HG03045 (cell line): Measurements from ENCODE around the gene TSSC4.
"Not testable (repeated sequence)": the region's sequence is repeated elsewhere in the genome, so short reads cannot be mapped to it uniquely, and the experiment has no call there.

ENCODE experiments used
- ATAC-seq: cut with Tn5 transposase; IDR thresholded peaks from one replicate; pipeline ENCODE4 v1.9.1; 2021; ENCODE audit warnings: mild to moderate bottlenecking, moderate library complexity; ENCODE audit not compliant: unreplicated experiment

TSSC4 gene

DNA sequence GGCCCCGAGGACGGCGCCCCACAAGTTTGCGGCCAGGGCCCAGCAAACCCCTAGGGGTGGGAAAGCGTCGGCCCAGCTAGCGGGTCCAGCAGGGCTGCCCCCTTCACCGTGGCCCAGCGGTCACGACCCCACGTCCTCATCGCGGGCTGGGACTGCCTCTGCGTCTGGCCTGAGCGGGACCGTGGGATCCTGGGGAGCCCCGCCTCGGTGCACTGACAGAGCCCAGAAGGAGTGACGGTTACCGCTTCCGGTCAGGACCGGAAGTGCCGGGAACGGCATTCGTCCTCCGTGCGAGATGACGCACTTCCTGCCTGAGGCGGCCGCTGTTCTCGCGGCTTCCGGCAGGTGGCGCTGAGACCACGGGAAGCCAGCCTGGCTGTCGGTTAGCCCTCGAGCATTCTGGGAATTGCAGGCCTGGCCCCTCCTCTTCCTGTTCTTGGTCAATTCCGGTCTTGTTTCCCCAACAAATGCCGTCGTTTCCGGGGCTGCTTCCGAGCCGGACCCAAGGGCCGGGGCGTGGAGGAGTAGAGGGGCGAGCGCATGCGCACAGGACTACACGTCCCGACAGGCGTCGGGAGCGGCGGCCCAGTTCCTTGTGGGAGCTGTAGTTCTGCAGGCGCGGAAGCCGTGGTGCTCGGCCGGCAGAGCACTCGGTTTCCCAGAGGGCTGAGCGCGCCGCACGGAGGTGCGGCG, at the start of gene TSSC4:
TSS of gene TSSC4 (plus strand) at position 682 of the 693 bp plus-strand sequence. CDS start 1,884 bp downstream, outside the sequence.
- peak; percentile 76 for ATAC-seq

DNA sequence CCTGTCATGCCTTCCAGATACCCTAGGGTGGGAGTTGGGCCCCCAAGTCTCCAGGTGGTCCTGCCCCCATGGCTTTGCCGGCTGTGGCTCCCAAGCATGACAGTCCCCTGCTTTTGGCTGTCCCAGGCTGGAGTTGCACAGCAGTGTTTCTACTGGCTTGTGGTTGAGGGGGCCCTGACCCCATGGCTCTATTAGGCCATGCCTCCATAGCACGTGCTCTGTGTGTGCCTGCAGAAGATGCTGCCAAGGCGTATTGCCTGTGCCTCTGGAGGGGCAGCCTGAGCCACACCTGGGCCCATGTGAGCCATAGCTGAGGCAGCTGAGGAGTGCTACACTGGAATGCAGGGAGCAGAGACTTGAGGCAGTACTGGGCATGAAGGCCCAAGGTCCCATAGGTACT, 48.8 kb upstream of the TSSC4 start:
- ATAC-seq, result no peak

DNA sequence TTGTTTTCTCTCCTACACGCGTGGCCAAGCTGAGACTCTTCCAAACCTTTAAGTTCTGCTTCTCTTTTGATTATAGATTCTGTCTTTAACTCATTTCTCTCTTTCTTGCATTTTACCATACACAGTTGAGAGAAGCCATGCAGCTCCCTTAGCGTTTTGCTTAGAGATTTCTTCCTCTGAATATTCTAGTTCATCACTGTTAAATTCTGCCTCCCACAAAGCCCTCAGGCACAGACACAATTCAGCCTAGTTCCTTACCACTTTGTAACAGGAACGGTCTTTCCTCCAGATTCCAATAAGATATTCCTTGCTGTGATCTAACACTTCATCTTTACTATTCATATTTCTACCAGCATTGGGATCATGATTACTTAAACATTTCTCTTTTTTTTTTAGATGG, 48.1 kb upstream of the TSSC4 start:
- no peak for ATAC-seq

DNA sequence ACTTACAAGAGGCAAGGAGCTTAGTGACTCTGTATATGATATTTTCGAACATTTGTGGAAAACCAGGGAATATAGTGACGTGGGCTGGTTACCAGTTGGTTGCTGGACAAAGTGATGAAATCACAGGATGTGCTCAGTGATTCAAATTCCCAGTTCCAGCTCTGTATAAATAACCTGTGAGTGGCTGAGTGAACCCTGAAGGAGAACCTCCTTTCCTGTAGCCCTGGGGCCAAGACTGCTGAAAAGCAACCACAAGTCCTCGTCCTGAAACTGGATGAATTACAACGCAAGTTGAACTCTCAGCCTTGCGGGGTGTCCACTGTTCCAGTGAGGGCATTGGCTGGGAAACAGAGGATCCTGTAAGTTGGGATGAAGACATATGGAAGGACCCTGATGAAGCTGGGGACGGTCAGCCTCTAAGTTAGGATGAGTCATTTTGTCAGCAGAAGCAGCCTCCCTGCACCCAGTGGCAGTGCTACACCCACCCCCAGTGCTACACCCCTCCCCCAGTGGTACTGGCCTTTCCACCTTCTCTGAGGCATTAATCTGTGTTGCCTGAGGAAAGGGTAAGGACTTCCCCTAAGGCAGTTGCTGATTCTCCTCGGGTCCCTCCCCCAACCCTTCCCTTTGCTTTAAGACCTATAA, 45.4 kb upstream of the TSSC4 start:
- no peak for ATAC-seq

DNA sequence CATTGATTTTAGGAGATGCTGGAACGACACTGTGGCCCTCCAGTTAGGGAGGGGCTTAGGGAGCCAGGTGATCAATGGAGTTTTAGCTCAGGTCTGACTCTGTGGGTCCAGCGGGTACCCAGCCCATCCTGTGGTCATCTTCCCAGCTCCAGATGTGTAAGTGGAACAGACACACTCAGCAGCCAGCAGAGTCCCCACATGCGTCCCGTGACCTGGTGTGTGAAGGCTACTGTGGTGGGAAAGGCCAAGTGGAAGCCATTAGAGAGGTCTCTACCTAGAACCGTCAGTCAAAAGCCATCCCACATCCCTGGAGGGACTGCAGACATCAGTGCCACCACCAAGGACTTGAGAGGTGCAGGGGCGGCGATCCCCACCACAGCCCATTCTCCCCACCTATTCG, 43.3 kb upstream of the TSSC4 start:
- no peak for ATAC-seq

DNA sequence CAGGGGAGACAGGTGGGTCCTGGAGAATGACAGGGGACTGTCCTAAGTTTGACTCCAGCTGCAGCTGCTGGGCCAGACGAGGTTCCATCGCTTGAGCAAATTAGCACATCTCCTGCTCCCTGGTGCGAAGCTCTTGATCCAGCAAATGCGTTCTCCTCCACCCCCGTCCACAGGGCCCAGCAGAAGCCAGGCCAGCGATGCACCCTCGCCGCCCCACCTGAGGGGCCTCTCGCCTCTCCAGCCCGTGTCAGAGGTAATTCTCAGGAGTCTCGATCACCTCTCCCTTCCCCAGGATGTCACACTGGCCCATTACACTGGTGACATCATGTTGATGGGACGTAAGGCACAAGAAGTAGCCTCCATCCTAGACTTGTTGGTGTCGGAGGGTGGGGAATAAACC, 42.9 kb upstream of the TSSC4 start:
- ATAC-seq, result not testable (repeated sequence)

DNA sequence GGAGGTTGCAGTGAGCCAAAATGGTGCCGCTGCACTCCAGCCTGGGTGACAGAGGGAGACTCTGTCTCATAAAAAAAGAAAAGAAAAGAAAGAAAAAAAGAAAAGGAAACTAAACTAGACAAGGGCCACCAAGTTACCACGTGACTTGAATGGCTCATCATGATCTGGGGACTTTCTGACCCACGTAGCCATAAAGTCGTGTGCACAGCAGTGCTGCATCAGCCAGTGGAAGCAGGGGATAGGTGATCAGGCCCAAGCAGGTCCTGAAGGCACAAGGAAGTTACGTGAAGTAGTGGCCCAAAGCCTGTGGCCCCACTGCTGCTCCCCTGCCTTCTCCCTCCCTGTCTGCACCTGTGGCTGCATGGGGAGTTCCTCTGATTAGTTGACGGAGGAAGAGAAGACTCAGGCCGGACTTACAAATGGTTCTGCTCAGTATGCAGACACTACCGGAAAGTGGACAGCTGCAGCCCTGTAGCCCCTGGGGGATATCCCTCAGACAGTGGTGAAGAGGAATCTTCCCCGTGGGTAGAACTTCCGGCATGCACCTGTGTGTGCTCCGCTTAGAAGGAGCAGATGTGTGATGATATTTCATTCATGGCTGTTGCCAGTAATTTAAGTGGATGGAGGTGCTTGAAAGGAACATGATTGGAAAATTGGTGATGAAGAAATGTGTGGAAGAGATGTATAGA, 41.7 kb upstream of the TSSC4 start:
- ATAC-seq, result no peak

DNA sequence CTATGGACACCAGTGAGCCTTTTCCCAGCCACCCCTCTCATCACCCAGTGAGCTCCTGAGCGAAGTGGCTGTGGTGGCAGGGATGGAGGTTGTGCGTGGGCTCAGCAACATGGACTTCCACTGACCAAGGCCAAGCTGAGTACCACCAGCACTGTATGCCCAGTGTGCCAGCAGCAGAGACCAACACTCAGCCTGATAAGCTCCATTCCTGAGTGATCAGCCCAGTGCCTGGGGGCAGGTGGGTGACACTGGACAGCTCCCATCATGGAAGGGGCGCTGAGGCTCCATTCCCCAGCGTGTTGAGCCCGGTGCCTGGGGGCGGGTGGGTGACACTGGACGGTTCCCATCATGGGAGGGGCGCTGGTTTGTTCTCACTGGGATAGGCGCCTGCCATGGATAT, 41.0 kb upstream of the TSSC4 start:
- no peak for ATAC-seq

DNA sequence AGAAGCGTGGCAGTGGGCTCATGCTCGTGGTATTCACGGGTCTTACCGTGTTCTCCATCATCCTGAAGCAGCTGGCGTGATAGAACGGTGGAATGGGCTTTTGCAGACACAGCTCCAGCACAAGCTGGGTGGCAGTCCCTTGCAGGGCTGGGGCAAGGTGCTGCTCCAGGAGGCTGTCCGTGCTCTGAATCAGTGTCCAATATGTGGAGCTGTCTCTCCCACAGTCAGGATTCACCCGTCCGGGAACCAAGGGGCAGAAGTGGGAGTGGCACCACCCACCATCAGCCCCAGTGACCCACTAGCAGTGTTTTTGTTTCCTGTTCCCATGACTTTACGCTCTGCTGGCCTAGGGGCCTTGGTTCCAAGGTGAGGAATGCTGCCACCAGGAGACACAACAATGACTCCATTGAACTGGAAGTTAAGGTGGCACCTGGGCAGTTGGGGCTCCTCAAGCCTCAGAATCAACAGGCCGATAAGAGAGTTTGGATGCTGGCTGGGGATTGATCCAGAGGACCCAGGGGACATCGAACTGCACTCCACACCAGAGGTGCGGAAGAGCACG, 40.4 kb upstream of the TSSC4 start:
- no peak for ATAC-seq

DNA sequence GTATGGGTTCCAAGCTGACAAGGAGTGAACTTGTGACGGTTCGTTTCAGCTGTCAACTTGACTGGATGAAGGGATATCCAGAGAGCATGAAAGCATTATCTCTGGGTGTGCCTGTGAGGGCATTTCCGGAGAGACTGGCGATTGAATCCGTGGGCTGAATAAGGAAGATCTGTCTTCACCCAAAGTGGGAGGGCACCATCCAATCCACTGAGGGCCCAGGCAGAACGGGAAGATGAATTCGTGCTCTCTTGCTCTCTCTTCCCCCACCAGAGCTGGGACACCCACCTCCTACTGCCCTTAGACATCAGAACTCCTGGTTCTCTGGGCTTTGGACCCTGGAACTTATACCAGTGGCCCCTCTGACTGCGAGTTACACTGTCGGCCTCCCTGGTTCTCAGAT, 39.0 kb upstream of the TSSC4 start:
- ATAC-seq, result no peak

DNA sequence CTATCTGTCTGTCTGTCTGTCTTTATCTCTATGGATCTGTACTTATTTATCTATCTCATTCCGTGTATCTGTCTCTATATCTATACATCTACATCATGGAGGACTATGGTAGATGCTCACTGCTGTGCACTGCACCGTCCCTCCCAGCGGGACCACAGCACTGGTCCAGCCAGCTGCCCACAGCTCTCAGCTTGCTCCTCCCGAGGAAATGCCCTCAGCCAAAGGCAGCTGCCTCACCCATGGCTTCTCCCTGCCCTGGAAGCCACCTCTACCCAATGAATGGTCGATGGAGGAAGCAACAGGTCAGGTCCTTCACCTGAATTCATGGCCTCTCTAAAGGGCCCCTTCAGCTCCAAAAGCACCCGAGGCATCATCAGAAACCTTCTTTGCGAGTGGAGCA, 38.1 kb upstream of the TSSC4 start:
- ATAC-seq, result no peak

DNA sequence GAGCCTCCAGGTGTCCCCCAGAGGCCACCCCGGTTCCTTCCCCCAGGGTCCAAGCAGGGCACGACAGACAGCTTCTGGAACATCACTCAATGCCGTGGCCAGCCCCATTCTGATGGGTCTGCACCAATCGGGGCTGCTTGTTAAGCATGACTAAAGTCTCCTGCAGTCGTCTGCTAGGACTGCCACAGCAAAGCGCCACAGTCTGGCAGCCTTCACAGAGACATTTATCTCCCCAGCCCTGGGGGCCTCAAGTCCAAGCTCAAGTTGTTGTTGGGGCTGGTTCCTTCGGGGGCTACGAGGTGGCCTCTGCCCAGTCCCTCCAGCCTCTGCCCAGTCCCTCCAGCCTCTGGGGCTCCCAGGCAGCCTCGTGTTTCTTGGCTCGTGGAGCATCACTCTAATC, 37.4 kb upstream of the TSSC4 start:
- no peak for ATAC-seq

DNA sequence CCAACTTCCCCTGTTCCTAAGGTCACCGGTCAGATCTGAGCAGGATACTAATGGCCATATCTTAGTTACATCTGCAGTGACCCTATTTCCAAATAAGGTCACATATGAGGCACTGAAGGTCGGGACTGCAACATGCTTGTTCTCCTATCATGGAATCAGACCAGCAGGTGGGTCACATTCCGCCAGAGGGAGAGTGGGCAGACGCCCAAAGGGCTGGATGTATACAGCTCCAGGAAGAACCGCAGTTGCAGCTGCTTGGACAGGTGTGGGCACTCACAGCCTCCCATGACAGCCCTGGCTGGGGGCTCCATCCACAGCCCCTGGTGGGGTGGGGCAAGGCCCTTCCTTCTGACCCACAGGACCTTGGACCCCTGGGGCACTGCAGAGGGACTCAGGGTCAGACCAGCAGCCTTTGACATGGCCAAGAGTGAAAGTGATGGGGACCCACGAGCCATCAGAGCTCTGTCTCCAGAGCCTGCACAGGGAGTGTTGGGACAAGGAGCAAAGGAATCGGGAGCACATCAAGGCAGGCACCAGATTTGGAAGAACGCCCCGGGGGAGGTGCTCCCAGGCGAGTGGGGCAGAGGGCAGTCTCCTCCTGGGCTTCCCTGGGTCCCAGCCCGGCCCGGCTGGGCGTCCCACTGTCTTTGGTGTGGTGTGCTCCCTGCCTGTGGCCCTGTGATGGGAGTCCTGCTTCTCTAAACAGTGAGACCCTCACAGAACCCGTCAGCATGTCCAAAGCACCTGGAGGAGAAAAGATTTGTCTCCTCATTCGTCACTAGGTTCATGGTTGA, 36.8 kb upstream of the TSSC4 start:
- ATAC-seq, result no peak

DNA sequence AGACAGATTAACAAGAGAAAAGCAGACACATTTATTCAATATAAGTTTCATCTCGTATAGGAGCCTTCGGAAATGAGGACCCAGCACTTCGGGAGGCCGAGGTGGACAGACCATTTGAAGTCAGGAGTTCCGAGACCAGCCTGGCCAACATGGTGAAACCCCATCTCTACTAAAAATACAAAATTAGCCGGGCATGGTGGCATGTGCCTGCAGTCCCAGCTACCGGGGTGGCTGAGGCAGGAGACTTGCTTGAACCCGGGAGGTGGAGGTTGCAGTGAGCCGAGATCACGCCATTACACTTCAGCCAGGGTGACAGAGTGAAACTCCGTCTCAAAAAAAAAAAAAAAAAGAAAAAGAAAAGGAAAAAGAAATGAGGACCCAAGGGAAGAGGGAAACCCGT, 36.2 kb upstream of the TSSC4 start:
- ATAC-seq, result not testable (repeated sequence)

DNA sequence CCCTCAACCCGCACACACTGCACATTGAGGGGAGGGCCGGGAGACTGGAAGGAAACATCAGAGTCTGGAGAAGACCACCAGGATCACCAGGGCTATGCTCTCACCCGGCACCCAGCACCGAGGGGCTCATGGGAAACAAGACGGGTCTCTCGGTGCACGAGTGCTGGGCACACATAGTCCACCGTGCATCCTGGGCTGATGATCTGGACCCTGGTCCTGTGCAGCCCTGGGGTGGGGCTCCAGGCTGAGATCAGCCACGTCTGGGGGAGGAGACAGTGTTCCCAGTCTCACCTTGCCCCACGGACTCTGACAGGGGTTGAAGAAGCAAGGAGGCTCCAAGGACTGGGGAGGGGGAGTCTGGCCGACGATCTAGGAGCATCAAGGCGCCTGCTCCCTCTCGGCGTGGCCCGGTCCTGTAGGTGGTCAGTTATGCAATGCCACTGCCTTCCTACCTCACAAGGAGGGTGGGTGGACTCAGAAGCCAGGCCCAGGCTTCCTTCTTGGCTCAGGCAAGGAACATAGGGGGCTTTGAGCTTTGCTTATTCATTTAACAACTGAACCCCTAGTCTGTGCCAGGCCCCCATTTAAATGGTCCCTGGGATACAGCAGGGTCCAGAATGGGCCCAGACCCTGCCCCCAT, 34.9 kb upstream of the TSSC4 start:
- ATAC-seq, result no peak

DNA sequence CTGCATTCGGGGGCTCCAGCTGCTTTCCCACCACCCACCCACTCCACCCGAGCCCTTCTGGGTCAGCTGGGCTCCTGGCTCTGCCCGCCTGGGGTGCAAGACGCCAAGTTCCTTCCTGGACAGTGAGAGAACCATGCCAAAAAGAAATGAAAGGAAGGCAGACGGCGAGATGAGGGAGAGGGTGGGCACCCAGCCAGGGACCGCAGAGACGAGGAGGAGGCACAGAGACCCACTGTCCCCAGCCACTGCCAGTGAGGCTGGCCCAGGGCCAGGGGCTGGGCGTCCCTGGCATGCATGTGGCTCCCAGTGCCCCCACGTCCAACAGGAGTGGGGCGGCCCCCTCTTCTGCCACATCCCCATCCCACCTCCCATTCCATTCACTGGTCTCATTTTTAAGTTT, 34.3 kb upstream of the TSSC4 start:
- ATAC-seq, result no peak

DNA sequence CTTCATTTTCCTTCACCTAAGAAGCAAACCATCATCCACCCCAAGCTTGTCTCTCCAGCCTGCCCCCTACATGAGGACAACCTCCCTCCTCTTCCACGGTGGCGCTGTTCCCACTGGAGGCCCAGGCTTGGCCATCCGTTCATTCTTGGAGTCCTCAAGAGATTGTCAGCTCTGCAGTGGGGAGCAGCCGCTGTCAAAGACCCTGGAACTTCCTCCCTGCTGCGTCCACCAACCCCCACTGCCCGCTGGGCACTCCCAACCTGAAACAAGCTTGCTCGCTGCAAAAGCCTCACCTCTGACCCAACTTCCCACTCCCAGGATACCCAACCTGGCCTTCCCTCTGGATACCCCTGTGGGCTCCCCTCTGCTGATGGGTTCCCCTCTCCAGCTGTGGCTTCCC, 33.8 kb upstream of the TSSC4 start:
- no peak for ATAC-seq

DNA sequence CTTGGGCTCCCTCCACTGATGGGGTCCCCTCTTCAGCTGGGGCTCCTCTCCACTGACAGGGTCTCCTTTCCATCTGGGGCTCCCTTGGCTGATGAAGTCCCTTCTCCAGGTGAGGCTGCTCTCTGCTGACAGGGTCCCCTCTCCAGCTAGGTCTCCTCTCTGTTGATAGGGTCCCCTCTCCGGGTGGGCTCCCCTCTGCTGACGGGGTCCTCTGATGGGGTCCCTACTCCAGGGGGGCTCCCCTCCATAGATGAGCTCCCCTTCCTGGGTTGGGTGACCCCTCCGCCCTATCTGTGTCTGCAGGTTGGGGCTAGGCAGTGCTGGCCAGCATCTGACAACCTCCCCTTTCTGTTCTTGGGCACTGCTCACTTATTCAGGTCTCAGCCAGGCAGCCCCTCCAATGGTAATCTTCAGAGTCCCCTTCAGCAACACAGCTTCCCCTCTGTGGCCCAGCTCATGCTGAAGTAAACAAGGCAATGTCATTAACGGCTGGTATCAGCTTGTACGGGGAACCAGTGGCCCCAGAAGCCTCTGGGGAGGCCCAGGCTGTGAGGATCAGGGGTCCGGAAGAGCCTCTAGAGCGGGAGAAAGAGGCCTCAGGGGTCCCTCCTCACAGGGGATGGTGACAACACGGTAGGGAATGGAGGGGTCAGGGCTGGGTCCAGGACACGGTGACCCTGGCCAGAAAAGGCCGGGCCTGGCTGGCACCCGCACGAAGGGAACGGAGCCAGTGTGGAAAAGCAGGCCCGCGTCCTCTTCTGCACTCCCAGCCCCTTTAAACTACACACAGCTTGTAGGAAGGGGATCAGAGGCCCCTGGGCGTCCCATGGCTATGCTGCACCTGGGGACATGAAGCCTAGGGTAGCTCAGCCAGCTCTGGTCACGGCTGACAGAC, 33.0 kb upstream of the TSSC4 start:
- no peak for ATAC-seq

DNA sequence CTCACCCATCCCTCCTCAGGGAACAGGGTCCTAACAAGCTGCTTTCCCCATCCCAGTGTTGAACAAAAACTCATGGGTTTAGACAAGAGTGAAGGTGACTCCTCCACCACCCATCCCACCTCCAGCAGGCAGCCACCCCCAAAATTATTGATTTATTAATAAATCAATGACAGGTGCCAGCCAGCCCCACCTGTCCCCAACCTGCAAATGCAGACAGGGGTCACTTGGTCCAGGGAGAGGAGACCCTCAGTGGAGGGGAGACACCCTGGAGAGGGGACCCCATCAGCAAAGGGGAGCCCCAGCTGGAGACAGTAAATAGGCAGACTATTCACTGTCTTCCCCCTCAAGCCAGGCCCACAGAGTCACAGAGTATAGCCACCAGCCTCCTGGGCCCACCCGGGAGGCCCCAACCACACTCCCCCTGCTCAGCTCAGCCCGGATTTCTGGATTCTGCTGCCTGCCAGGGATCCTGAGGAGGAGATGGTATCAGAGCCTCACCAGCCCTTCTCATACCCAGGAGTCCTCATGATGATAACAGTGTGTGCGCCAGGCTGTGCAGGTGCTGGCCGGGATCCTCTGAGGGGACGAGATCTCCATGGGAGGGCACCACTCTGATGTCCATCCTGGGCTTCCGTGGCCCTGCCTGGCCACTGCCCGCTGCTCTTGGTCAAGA, 32.2 kb upstream of the TSSC4 start:
- no peak for ATAC-seq
